ENCODE data around the gene OR2L13. TPM values are rescaled to one million over a fixed set of nuclear protein-coding genes. Genes with fewer than 3 reads are reported as not detected.

Gene OR2L13
- total and polyA plus RNA-seq, 2 donors (not counting 1 experiment from before 2014, with no cell fraction given) = 0.73 TPM; not detected in 1

DNA sequence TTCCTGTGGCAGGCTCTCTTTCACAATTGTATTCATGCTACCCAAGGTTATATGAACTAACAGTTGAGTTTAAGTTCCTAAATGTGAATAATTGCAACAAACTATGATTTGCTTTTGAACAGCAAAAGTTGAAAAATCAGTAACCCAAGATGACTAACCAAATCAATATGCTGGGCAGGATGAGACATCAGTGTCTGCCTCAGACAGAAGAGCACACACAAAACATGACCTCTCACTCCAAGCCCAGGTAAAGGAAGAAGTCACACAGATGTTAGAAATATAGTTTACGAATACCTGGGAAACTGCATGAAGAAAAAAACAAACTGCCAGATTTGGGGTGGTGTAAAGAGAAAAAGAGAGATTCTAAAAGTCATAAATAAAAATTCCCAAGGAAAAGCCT lies 3.5 kb downstream of the OR2L13 start:
- no peak for DNase-seq
- Mint-ChIP-seq H3K27me3 (no peaks in the 10 kb centered on the region), H3K4me1 (no peaks in the 10 kb centered on the region), H3K27ac (no peak overlapping the region), H3K9me3 (ENCODE audit: insufficient read depth) (no peaks in the 10 kb centered on the region), H3K4me3 (no peak overlapping the region)
- TF ChIP-seq CTCF (IDR thresholded peaks at IDR 0.05) = no peak
- no peak for TF ChIP-seq EZH2 (IDR thresholded peaks at IDR 0.05; ENCODE audit: borderline replicate concordance, insufficient read depth, low read depth, low read length, poor library complexity, severe bottlenecking)
- H2AFZ ChIP-seq (ENCODE audit: insufficient read depth, low read depth, low read length, poor library complexity, severe bottlenecking) = no peak overlapping the region
- intact Hi-C loops (cut with micrococcal nuclease) = no loop called here
- H3K27me3 ChIP-seq (replicated peaks in 1 of 4; ENCODE audit: control extremely low read depth in 1 of 4, control insufficient read depth in 3 of 4, insufficient read depth in 4 of 4, low read length in 3 of 4) = no peaks in the 10 kb centered on the region
- no peaks in the 10 kb centered on the region for H3K36me3 ChIP-seq (replicated peaks in 1 of 2; ENCODE audit: control extremely low read depth in 1 of 2, control insufficient read depth in 1 of 2, extremely low read depth in 1 of 2, insufficient read depth in 2 of 2, low read length in 1 of 2)
- no peaks in the 10 kb centered on the region for H3K4me1 ChIP-seq (ENCODE audit: control insufficient read depth in 2 of 2, insufficient read depth in 2 of 2, low read length in 2 of 2)
- ATAC-seq (ENCODE audit: low read depth) = no peak
- no peaks in the 10 kb centered on the region for H3K79me2 ChIP-seq (ENCODE audit: control insufficient read depth, insufficient read depth, low read length)
- no peaks in the 10 kb centered on the region for H3K9me3 ChIP-seq (ENCODE audit: control extremely low read depth in 1 of 3, control insufficient read depth in 2 of 3, insufficient read depth in 1 of 3, low read length in 2 of 3)
- H4K20me1 ChIP-seq (ENCODE audit: control insufficient read depth, insufficient read depth, low read length, poor library complexity, severe bottlenecking) = no peaks in the 10 kb centered on the region
- H3K9ac ChIP-seq (ENCODE audit: low read length) = no peak overlapping the region
- no peak overlapping the region for H3K4me3 ChIP-seq (ENCODE audit: control extremely low read depth in 1 of 5, extremely low read depth in 1 of 5, insufficient read depth in 1 of 5, low read depth in 2 of 5, low read length in 4 of 5)
- H3K4me2 ChIP-seq (replicated peaks; ENCODE audit: low read depth, low read length, poor library complexity, severe bottlenecking) = no peak overlapping the region
- CTCF ChIA-PET = no interaction called here
- no peak overlapping the region for H3K27ac ChIP-seq (ENCODE audit: low read length in 2 of 2)
- WGBS (ENCODE audit: insufficient coverage) = no CpG with 5 or more reads among the region's 1 CpG
- POLR2A ChIA-PET = no interaction called here

- Histone ChIP-seq H2AFZ (ENCODE audit: insufficient read depth, low read depth, low read length, poor library complexity, severe bottlenecking) (no peak overlapping the region), H3K4me2 (replicated peaks; ENCODE audit: low read depth, low read length, poor library complexity, severe bottlenecking) (no peak overlapping the region), H3K79me2 (ENCODE audit: control insufficient read depth, insufficient read depth, low read length) (no peaks in the 10 kb centered on the region), H3K4me1 (ENCODE audit: control insufficient read depth in 2 of 2, insufficient read depth in 2 of 2, low read length in 2 of 2) (no peaks in the 10 kb centered on the region), H4K20me1 (ENCODE audit: control insufficient read depth, insufficient read depth, low read length, poor library complexity, severe bottlenecking) (no peaks in the 10 kb centered on the region), H3K9me3 (ENCODE audit: control extremely low read depth in 1 of 3, control insufficient read depth in 2 of 3, insufficient read depth in 1 of 3, low read length in 2 of 3) (peaks cover 0 to 4% (median 0%) of the 10 kb centered on the region in 3 donors), H3K36me3 (replicated peaks in 1 of 2; ENCODE audit: control extremely low read depth in 1 of 2, control insufficient read depth in 1 of 2, extremely low read depth in 1 of 2, insufficient read depth in 2 of 2, low read length in 1 of 2) (no peaks in the 10 kb centered on the region), H3K9ac (ENCODE audit: low read length) (no peak overlapping the region), H3K27me3 (replicated peaks in 1 of 4; ENCODE audit: control extremely low read depth in 1 of 4, control insufficient read depth in 3 of 4, insufficient read depth in 4 of 4, low read length in 3 of 4) (no peaks in the 10 kb centered on the region), H3K4me3 (ENCODE audit: control extremely low read depth in 1 of 5, extremely low read depth in 1 of 5, insufficient read depth in 1 of 5, low read depth in 2 of 5, low read length in 4 of 5) (no peak overlapping the region), H3K27ac (ENCODE audit: low read length in 2 of 2) (no peak overlapping the region)
- Mint-ChIP-seq H3K9me3 (ENCODE audit: insufficient read depth) (peaks cover 6% of the 10 kb centered on the region), H3K27ac (no peak overlapping the region), H3K4me1 (no peaks in the 10 kb centered on the region), H3K27me3 (no peaks in the 10 kb centered on the region), H3K4me3 (no peak overlapping the region)
- no peak for TF ChIP-seq EZH2 (IDR thresholded peaks at IDR 0.05; ENCODE audit: borderline replicate concordance, insufficient read depth, low read depth, low read length, poor library complexity, severe bottlenecking)
- TF ChIP-seq CTCF (IDR thresholded peaks at IDR 0.05) = no peak
- CTCF ChIA-PET = no interaction called here
- intact Hi-C loops (cut with micrococcal nuclease) = no loop called here
- ATAC-seq (ENCODE audit: low read depth) = no peak
- DNase-seq = no peak
- POLR2A ChIA-PET = no interaction called here
These were observed 7.9 kb downstream of the OR2L13 start for GRCh38 chr1:248102847-248103246.

Data from B cell (primary cell).